IMR-90 (cell line): ENCODE measurements around the gene ATXN1.

ENCODE experiments used
- BHLHE40 ChIP-seq: fragments of 150-350 bp; IDR thresholded peaks from 2 replicates; pipeline ENCODE4 v1.6.1; 2016; ENCODE audit warnings: mild to moderate bottlenecking, low read depth, low read length
- CEBPB ChIP-seq: IDR thresholded peaks from 2 replicates; pipeline ENCODE4 v1.6.1; 2012; ENCODE audit warnings: low read depth, low read length, improper control_type of control experiment
- CHD1 ChIP-seq: IDR thresholded peaks from 2 replicates; pipeline ENCODE4 v1.6.1; 2012; ENCODE audit warnings: low read depth, low read length, improper control_type of control experiment
- CTCF ChIP-seq: conservative IDR thresholded peaks from 2 replicates; pipeline ENCODE4 v1.5.1; 2012; ENCODE audit warnings: mild to moderate bottlenecking, low read depth, low read length, improper control_type of control experiment
- FOS ChIP-seq: fragments of 150-350 bp; IDR thresholded peaks from 2 replicates; pipeline ENCODE4 v1.6.1; 2016; ENCODE audit warnings: low read depth, low read length
- MAFK ChIP-seq: IDR thresholded peaks from 2 replicates; pipeline ENCODE4 v1.6.1; 2012; ENCODE audit warnings: low read depth, low read length, improper control_type of control experiment
- MXI1 ChIP-seq: IDR thresholded peaks from 2 replicates; pipeline ENCODE4 v1.6.1; 2012; ENCODE audit warnings: low read depth, mild to moderate bottlenecking, low read length, moderate library complexity, borderline replicate concordance
- POLR2A ChIP-seq: IDR thresholded peaks from 2 replicates; pipeline ENCODE4 v1.6.1; 2012; ENCODE audit warnings: mild to moderate bottlenecking, low read depth, low read length
- RAD21 ChIP-seq: IDR thresholded peaks from 2 replicates; pipeline ENCODE4 v1.6.1; 2012; ENCODE audit warnings: low read length, improper control_type of control experiment
- RCOR1 ChIP-seq: IDR thresholded peaks from 2 replicates; pipeline ENCODE4 v1.6.1; 2012; ENCODE audit warnings: mild to moderate bottlenecking, low read length, improper control_type of control experiment; ENCODE audit not compliant: insufficient replicate concordance
- RFX5 ChIP-seq: IDR thresholded peaks from 2 replicates; pipeline ENCODE4 v1.8.0; 2012; ENCODE audit warnings: low read depth, mild to moderate bottlenecking, low read length, moderate library complexity
- SMC3 ChIP-seq: fragments of 150-350 bp; IDR thresholded peaks from 2 replicates; pipeline ENCODE4 v1.6.1; 2016; ENCODE audit warnings: low read depth, mild to moderate bottlenecking, antibody characterized with exemption, low read length, moderate library complexity
- TF ChIP-seq, protein P1 (sequence below): fragments of 150-350 bp; IDR thresholded peaks from 2 replicates; pipeline ENCODE4 v1.6.1; 2016; ENCODE audit warnings: low read depth, mild to moderate bottlenecking, low read length, moderate library complexity, borderline replicate concordance
- TF ChIP-seq, protein P2 (sequence below): fragments of 150-350 bp; IDR thresholded peaks from 2 replicates; pipeline ENCODE4 v1.6.1; 2017; ENCODE audit warnings: mild to moderate bottlenecking, antibody characterized with exemption, low read length, low read depth

GRCh38 chr6:16625291-16626265 is 135.7 kb downstream of the ATXN1 start:
- TF ChIP-seq MXI1 = no peak
- TF ChIP-seq CTCF = no peak
- TF ChIP-seq POLR2A = no peak
- no peak for TF ChIP-seq BHLHE40
- TF ChIP-seq FOS = no peak
- no peak for TF ChIP-seq RAD21
- no peak for TF ChIP-seq RFX5
- TF ChIP-seq, protein P1, sequence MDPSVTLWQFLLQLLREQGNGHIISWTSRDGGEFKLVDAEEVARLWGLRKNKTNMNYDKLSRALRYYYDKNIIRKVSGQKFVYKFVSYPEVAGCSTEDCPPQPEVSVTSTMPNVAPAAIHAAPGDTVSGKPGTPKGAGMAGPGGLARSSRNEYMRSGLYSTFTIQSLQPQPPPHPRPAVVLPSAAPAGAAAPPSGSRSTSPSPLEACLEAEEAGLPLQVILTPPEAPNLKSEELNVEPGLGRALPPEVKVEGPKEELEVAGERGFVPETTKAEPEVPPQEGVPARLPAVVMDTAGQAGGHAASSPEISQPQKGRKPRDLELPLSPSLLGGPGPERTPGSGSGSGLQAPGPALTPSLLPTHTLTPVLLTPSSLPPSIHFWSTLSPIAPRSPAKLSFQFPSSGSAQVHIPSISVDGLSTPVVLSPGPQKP = no peak
- peak; percentile 31; the same call in 1 of the 2 replicates for TF ChIP-seq MAFK
- TF ChIP-seq, protein P2, sequence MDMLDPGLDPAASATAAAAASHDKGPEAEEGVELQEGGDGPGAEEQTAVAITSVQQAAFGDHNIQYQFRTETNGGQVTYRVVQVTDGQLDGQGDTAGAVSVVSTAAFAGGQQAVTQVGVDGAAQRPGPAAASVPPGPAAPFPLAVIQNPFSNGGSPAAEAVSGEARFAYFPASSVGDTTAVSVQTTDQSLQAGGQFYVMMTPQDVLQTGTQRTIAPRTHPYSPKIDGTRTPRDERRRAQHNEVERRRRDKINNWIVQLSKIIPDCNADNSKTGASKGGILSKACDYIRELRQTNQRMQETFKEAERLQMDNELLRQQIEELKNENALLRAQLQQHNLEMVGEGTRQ = no peak
- TF ChIP-seq SMC3 = no peak
- TF ChIP-seq CEBPB = no peak
- no peak for TF ChIP-seq RCOR1
- TF ChIP-seq CHD1 = no peak
